ENCODE results near the gene SPECC1. TPM values are rescaled to one million over a fixed set of nuclear protein-coding genes. Genes with fewer than 3 reads are reported as not detected.
A peak's percentile ranks its signal among the peaks of the same experiment; 100 is the strongest.

Gene SPECC1
- total RNA-seq, 1 experiment from 2014 or later: 46.4 TPM

DNA sequence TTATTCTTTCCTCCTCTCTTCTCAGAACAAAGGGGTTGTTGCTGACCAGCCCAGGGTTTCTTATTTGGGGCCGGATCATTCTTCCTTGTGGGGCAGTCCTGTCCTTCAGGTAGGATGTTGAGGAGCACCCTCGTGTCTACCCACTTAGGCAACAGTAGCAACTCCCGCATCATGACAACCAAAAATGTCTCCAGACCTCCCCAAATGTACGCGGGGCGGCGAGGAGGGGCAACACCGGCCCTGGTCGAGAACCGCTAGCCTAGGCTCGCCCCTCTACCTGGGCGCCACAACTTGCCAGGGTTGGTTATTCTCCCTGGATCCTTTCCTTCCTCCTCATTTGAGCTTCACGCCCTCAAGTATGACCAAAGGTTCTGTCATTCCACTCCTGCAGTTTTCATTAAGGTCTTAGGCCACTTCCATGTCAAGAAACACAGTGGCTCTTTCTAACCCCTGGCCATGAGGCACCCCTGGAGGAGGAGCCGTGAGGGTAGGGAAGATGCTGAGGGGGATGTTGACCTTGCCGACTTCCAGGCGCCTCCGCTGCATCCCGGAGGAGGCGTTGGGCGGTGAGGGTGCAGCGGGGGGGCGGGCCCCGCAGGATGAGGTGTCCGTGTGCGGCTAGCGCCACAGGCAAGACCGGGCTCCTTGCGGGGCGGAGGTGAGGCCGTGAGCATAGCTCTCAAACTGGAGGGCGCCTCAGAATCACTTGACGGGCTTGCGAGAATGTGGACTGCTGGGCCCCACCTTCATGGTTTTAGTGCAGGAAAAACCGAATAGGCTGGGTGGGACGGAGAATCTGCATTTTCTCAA is 712 bp upstream of the SPECC1 start:
- no peaks in the 10 kb centered on the region for H3K36me3 ChIP-seq (ENCODE audit: low read depth, low read length)
- peak overlapping the region; percentile 51 for H3K9ac ChIP-seq (ENCODE audit: low read length)
- POLR2A ChIA-PET (ENCODE audit: unreplicated experiment): no interaction called here
- BruUV-seq (replicated peaks): no TSS peak
- H3K4me2 ChIP-seq (ENCODE audit: low read length): peak overlapping the region; percentile 94
- H3F3A ChIP-seq (ENCODE audit: low read length, unreplicated experiment): no peaks in the 10 kb centered on the region
- H3K9me2 ChIP-seq (replicated peaks; ENCODE audit: low read length): no peaks in the 10 kb centered on the region
- H3K4me1 ChIP-seq (ENCODE audit: insufficient read depth, low read length): peaks cover 20% of the 10 kb centered on the region
- no peaks in the 10 kb centered on the region for H3K27me3 ChIP-seq (ENCODE audit: low read length)
- H3K27ac ChIP-seq (ENCODE audit: low read length): no peak overlapping the region
- peak overlapping the region; percentile 99 for H2AFZ ChIP-seq (ENCODE audit: low read length)
- no peaks in the 10 kb centered on the region for H4K20me1 ChIP-seq (ENCODE audit: low read length)
- no peaks in the 10 kb centered on the region for H3K9me3 ChIP-seq (ENCODE audit: low read length)
- peak overlapping the region; percentile 81 for H3K4me3 ChIP-seq (ENCODE audit: low read length)
- CTCF ChIA-PET: interaction anchor here (0.9 to 2.4 kb wide), 2 partner anchors 15 to 87 kb away, joined by 6 to 7 read pairs; no protein-coding TSS in a partner anchor
- ATAC-seq (peak; percentile 42), DNase-seq (peak; percentile 46)
- TF ChIP-seq, protein P1, sequence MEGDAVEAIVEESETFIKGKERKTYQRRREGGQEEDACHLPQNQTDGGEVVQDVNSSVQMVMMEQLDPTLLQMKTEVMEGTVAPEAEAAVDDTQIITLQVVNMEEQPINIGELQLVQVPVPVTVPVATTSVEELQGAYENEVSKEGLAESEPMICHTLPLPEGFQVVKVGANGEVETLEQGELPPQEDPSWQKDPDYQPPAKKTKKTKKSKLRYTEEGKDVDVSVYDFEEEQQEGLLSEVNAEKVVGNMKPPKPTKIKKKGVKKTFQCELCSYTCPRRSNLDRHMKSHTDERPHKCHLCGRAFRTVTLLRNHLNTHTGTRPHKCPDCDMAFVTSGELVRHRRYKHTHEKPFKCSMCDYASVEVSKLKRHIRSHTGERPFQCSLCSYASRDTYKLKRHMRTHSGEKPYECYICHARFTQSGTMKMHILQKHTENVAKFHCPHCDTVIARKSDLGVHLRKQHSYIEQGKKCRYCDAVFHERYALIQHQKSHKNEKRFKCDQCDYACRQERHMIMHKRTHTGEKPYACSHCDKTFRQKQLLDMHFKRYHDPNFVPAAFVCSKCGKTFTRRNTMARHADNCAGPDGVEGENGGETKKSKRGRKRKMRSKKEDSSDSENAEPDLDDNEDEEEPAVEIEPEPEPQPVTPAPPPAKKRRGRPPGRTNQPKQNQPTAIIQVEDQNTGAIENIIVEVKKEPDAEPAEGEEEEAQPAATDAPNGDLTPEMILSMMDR (conservative IDR thresholded peaks at IDR 0.05; ENCODE audit: low read depth, low read length): no peak
- TF ChIP-seq EZH2 (IDR thresholded peaks at IDR 0.05; ENCODE audit: low read length, unreplicated experiment) (no peak), EZH2phosphoT487 (IDR thresholded peaks at IDR 0.05; ENCODE audit: borderline replicate concordance, low read length) (no peak)
- intact Hi-C loops (cut with micrococcal nuclease): loop anchor here (1.0 kb wide), 1 partner anchor 15 kb away; no protein-coding TSS in a partner anchor
- H3K79me2 ChIP-seq (ENCODE audit: low read length): peaks cover 30% of the 10 kb centered on the region

DNA sequence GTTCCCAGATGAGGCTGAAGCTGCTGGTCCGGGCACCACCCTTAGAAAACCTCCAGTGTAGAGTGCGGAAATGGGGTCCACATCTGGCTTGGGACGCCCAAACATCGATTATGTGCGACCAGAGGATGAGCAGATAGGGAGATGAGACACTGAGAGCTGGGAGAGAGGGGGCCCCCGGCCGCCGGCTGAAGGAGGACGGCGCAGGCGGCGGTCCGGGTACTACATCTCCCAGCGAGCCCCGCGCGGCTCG is 182 bp upstream of the SPECC1 start:
- DNase-seq (no peak), ATAC-seq (no peak)
- intact Hi-C loops (cut with micrococcal nuclease): loop anchor here (1.0 kb wide), 1 partner anchor 16 kb away; no protein-coding TSS in a partner anchor
- no TSS peak for BruUV-seq (replicated peaks)
- H3K27me3 ChIP-seq (ENCODE audit: low read length): no peaks in the 10 kb centered on the region
- H3K9me3 ChIP-seq (ENCODE audit: low read length): no peaks in the 10 kb centered on the region
- peak overlapping the region; percentile 99 for H2AFZ ChIP-seq (ENCODE audit: low read length)
- H3K4me3 ChIP-seq (ENCODE audit: low read length): peak overlapping the region; percentile 81
- H3K4me1 ChIP-seq (ENCODE audit: insufficient read depth, low read length): peaks cover 20% of the 10 kb centered on the region
- no peaks in the 10 kb centered on the region for H3K9me2 ChIP-seq (replicated peaks; ENCODE audit: low read length)
- no peaks in the 10 kb centered on the region for H4K20me1 ChIP-seq (ENCODE audit: low read length)
- CTCF ChIA-PET: interaction anchor here (0.9 to 2.4 kb wide), 2 partner anchors 16 to 86 kb away, joined by 6 to 7 read pairs; no protein-coding TSS in a partner anchor
- H3K9ac ChIP-seq (ENCODE audit: low read length): peak overlapping the region; percentile 51
- H3K36me3 ChIP-seq (ENCODE audit: low read depth, low read length): no peaks in the 10 kb centered on the region
- peaks cover 36% of the 10 kb centered on the region for H3K79me2 ChIP-seq (ENCODE audit: low read length)
- peak overlapping the region; percentile 94 for H3K4me2 ChIP-seq (ENCODE audit: low read length)
- H3F3A ChIP-seq (ENCODE audit: low read length, unreplicated experiment): no peaks in the 10 kb centered on the region
- TF ChIP-seq EZH2 (IDR thresholded peaks at IDR 0.05; ENCODE audit: low read length, unreplicated experiment): no peak
- TF ChIP-seq, protein P1 (conservative IDR thresholded peaks at IDR 0.05; ENCODE audit: low read depth, low read length): peak; percentile 84; the same call in 1 of the 2 replicates
- POLR2A ChIA-PET (ENCODE audit: unreplicated experiment): interaction anchor here (1.1 kb wide), 1 partner anchor 57 kb away, joined by 3 read pairs; no protein-coding TSS in a partner anchor
- no peak overlapping the region for H3K27ac ChIP-seq (ENCODE audit: low read length)

All from PC-3 (cell line).